Adipocyte (in vitro differentiated cells): ENCODE results near the gene GFOD2.

ENCODE experiments used
- DNase-seq: peaks from one replicate; pipeline ENCODE4 v3.0.0-alpha.2; 2015; ENCODE audit warnings: low read depth
- H3K27me3 ChIP-seq: replicated peaks from 2 replicates; pipeline ENCODE4 v1.7.0; 2013; ENCODE audit warnings: mild to moderate bottlenecking, low read length, moderate library complexity; ENCODE audit not compliant: control insufficient read depth, insufficient read depth
- H3K36me3 ChIP-seq: 2 replicates; pipeline ENCODE4 v1.7.0; 2013; ENCODE audit warnings: low read length, mild to moderate bottlenecking, moderate library complexity; ENCODE audit not compliant: control insufficient read depth, insufficient read depth, severe bottlenecking
- H3K4me1 ChIP-seq: 2 replicates; pipeline ENCODE4 v1.7.0; 2013; ENCODE audit warnings: mild to moderate bottlenecking, low read length, moderate library complexity; ENCODE audit not compliant: control insufficient read depth, insufficient read depth
- H3K4me3 ChIP-seq: 2 replicates; pipeline ENCODE4 v1.7.0; 2013; ENCODE audit warnings: mild to moderate bottlenecking, low read length, moderate library complexity
- H3K9ac ChIP-seq: 2 replicates; pipeline ENCODE4 v1.7.0; 2013; ENCODE audit warnings: mild to moderate bottlenecking, low read length, moderate library complexity
- H3K9me3 ChIP-seq: 2 replicates; pipeline ENCODE4 v1.7.0; 2013; ENCODE audit warnings: mild to moderate bottlenecking, low read length, moderate library complexity; ENCODE audit not compliant: control insufficient read depth

GFOD2 gene

DNA sequence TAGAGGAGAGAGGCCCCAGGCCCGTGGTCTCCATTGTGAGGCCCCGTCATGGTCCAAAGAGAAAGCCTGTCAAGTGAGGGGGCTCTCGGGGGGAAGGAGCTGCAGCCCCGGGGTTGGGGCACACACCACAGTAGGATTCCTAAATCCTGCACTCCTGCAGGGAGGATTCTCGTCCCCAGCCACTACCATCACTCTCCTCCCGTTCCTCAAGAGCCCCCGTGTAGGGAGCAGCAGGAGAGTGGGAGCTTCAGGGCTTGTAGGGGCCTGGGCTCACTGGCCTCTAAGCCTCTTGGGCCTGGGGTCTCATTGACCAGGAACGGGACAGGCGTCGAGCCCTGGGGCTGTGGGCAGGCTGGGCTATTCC, 51.7 kb downstream of the GFOD2 start:
- no peaks in the 10 kb centered on the region for H3K27me3 ChIP-seq
- DNase-seq = no peak
- H3K4me3 ChIP-seq = peak overlapping the region; percentile 80
- no peaks in the 10 kb centered on the region for H3K9me3 ChIP-seq
- peaks cover 23% of the 10 kb centered on the region for H3K4me1 ChIP-seq
- H3K9ac ChIP-seq = peak overlapping the region; percentile 91
- H3K36me3 ChIP-seq = no peaks in the 10 kb centered on the region

DNA sequence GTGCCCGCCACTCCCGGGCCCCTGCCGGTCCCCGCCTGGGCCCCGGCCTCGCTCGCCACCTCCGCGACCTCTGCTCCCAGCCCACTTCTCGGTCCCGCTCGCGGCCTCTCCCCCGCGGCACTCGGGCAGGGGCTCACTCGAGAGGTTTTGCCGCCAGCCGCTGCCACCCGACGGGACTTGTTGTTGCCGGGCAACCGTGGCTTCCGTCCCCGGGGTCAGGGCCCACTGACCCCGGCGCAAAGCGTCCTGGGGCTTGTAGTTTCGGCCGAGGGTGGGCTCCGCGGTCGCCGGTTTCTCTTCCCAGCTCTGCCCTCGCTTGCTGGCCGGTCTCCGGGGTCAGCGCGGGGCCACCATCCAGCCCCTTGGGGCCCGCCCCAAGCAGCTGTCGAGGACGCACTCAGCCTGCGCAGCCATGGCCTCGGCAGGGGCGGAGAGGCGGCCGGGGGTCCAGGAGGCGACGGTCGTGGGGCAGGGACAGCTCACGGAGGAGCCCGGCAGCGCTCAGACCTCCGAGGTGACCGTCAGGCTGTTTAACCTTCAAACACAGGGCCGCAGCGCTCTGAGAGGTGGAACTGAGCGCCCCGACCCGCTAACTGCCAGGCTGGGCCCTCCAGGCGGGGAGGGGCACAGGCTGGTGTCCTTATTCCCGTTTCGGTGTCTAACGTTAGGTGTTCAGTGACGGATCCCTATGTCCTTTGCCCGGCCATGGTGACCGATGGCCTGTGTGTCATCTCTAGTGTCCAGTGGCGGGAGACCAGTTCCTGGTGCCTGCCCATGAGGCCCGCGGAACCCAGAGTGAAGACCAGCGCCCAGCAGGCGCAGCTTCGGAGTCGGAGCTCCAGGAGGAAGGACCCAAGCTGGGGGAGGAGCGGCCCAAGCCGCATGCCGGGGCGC, 52.3 kb downstream of the GFOD2 start, which contains the start of the genes C16orf86 and ENKD1:
C16orf86 (plus strand) TSS at position 256 of the 894 bp plus-strand sequence; CDS start at position 413, 157 bp downstream.
ENKD1 (minus strand) TSS at position 192 of the 894 bp plus-strand sequence. CDS start 308 bp downstream, outside the sequence.
- no peaks in the 10 kb centered on the region for H3K9me3 ChIP-seq
- peak within 1 kb of the TSS; percentile 91 for H3K9ac ChIP-seq
- peak within 1 kb of the TSS; percentile 80 for H3K4me3 ChIP-seq
- H3K4me1 ChIP-seq = peaks cover 23% of the 10 kb centered on the region
- peak; percentile 78 for DNase-seq
- H3K27me3 ChIP-seq = no peaks in the 10 kb centered on the region
- H3K36me3 ChIP-seq = no peaks in the 10 kb centered on the region

DNA sequence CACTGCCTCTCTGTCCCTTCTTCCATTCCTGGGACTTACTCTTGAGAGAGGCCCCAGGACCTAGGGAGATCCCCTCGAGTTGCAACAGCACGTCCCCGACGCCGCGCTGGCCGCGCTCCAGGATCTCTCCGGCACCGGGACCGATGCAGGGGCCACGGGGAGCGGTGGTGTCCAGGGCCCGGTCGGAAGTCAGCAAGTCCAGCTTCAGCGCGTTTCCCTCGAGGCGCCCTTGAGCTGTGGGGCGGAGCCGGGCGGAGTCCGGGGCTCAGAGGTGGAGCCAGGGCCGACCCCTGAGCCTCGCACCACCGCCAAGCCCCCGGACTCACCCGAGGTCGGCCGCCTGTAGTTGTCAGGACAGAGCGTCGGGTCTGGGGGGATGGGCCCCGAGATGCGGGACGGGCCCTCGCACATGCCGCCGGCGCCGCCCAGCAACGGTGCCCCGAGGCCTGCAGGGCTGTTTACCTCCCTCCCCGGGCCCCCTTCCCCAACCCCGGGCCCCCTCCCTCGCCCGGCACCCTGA, 53.0 kb downstream of the GFOD2 start:
- DNase-seq = peak; percentile 61
- Histone ChIP-seq H3K36me3 (no peaks in the 10 kb centered on the region), H3K9ac (peak overlapping the region; percentile 91), H3K27me3 (no peaks in the 10 kb centered on the region), H3K4me3 (peak overlapping the region; percentile 80), H3K4me1 (peaks cover 25% of the 10 kb centered on the region), H3K9me3 (no peaks in the 10 kb centered on the region)

DNA sequence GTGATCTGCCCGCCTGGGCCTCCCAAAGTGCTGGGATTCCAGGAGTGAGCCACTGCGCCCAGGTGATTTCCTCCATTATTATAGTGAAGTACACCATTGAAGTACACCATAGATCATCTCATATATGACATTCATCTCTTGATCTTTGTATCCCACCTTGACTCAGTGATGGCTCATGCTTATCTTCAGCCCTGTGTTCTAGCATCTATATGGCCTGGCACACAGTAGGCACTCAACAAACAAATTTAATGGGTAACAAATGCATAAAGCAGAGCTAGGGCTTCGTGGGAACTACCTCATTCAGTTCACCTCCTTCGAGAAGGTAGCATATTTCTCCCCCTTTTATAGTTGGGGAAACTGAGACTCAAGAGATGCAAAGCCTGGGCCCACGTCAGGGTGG, 53.5 kb downstream of the GFOD2 start:
- Histone ChIP-seq H3K9ac (peak overlapping the region; percentile 91), H3K4me3 (peak overlapping the region; percentile 80), H3K9me3 (no peaks in the 10 kb centered on the region), H3K36me3 (no peaks in the 10 kb centered on the region), H3K27me3 (no peaks in the 10 kb centered on the region), H3K4me1 (peaks cover 27% of the 10 kb centered on the region)
- no peak for DNase-seq

DNA sequence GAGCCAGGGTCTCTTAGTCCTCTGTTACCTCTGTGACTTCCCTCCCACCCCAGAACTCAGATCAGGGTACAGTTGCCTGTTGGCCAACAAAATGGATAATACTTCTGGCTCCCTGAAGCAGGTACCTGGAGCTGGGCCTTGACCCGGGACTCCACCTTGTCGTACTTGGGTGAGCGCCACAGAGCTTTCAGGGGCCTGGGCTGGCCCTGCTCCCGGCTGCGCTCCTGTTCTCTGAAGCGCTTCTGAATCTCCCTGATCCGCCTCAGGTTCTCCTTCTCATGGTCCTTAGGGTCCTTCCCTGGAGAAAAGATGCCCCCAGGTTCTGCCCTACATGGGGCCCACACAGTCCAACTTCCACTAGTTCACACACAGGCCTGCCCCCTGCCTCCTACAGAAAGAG, 54.2 kb downstream of the GFOD2 start:
- Histone ChIP-seq H3K4me1 (peaks cover 27% of the 10 kb centered on the region), H3K9me3 (no peaks in the 10 kb centered on the region), H3K9ac (no peak overlapping the region), H3K4me3 (no peak overlapping the region), H3K36me3 (no peaks in the 10 kb centered on the region), H3K27me3 (no peaks in the 10 kb centered on the region)
- DNase-seq = no peak

DNA sequence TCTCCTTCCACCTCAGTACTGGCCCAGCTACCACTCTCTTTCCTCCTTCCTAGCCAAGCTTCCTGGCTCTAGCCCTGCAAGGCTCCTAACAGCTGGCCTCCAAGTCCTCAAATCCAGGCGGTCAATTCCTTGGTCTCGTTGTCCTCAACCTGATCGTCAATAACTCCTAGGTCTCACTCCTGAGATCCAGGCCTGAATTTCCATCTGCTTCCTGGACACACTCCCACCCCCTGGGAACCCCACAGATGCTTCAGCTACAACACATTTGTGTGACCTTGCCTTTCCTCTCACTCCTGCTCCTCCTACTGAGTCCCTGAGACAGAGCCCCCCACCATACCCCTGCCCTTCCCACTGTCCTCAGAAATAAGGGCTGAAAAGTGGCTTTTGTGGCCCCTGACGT, 54.9 kb downstream of the GFOD2 start:
- H3K27me3 ChIP-seq = no peaks in the 10 kb centered on the region
- H3K36me3 ChIP-seq = no peaks in the 10 kb centered on the region
- H3K9me3 ChIP-seq = no peaks in the 10 kb centered on the region
- H3K4me1 ChIP-seq = peaks cover 32% of the 10 kb centered on the region
- H3K9ac ChIP-seq = no peak overlapping the region
- no peak overlapping the region for H3K4me3 ChIP-seq
- DNase-seq = no peak

DNA sequence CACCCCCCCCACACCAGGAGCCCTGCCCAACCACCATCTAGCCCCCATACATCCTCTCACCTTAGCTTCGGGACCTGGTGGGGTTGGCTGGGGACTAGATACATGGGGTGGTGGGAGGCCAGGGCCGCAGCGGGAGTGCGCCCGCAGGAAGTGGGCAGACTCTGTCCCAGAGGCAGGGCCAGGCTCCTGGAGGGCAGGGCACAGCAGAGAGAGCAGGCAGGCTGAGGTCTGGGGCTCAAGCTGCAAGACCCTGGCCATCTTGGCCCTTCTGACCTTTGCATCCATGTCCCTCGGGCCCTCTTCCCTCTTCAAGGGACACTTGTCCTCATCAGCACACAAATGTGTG, 55.3 kb downstream of the GFOD2 start:
- Histone ChIP-seq H3K4me3 (no peak overlapping the region), H3K4me1 (peaks cover 35% of the 10 kb centered on the region), H3K27me3 (no peaks in the 10 kb centered on the region), H3K9ac (no peak overlapping the region), H3K9me3 (no peaks in the 10 kb centered on the region), H3K36me3 (no peaks in the 10 kb centered on the region)
- no peak for DNase-seq

DNA sequence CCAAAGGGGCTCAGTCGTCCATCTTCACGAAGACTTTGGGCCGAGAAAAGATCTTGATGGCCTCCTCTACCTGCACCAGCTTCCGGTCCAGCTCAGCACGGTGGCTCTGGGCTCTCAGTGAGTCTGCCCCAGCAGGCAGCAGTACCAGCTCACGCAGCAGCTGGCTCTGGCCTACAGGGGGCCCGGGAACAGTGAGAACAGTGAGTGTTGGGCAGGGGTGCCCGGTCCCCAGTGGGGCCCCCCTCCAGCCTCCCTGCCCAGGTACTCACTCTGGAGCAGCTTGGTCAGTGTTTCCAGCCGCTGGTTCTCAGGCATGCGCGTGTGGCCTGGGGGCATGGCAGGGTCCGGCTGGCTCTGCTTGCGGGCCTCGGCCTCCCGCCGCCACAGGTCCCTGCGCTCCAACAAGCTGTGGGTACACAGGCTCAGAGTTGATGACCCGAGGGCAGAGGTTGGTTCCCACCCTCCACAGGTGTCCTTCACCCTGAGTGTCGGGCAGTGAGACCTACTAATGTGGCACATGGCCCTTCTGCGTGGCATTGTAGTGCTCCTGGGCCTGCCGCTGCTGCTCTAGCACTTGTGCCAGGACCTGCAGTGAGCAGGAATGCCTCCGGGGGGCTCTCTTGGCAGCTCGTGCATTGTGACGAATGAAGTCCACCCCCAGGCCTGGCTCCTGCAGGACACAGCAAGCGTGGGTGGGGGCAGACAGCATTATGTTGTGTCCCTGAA, 55.8 kb downstream of the GFOD2 start:
- DNase-seq = peak; percentile 42
- no peak overlapping the region for H3K9ac ChIP-seq

DNA sequence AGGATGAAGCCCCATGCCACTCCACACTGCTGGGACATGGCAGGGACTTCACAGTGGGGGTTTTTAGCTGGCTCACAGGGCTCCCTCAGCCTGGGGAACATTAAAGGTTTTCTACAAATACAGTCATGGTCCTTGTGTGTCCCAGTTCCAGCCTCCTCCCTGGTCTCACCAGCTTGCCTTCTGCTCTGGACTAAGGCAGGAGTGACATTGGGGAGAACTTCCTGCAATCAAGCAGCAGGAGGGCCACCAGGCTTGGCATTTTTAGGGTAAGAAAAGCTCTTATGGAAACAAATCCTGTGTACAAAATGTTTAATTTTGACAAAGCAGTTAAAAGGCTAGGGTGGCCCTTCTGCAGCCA, 56.5 kb downstream of the GFOD2 start:
- Histone ChIP-seq H3K9ac (no peak overlapping the region), H3K4me1 (peaks cover 30% of the 10 kb centered on the region), H3K4me3 (no peak overlapping the region), H3K9me3 (no peaks in the 10 kb centered on the region), H3K36me3 (peaks cover 3% of the 10 kb centered on the region), H3K27me3 (no peaks in the 10 kb centered on the region)
- no peak for DNase-seq

More for the DNA sequence above, 55.8 kb downstream of the GFOD2 start:
- Histone ChIP-seq H3K4me3 (no peak overlapping the region), H3K27me3 (no peaks in the 10 kb centered on the region), H3K36me3 (no peaks in the 10 kb centered on the region), H3K4me1 (peaks cover 35% of the 10 kb centered on the region), H3K9me3 (no peaks in the 10 kb centered on the region)

DNA sequence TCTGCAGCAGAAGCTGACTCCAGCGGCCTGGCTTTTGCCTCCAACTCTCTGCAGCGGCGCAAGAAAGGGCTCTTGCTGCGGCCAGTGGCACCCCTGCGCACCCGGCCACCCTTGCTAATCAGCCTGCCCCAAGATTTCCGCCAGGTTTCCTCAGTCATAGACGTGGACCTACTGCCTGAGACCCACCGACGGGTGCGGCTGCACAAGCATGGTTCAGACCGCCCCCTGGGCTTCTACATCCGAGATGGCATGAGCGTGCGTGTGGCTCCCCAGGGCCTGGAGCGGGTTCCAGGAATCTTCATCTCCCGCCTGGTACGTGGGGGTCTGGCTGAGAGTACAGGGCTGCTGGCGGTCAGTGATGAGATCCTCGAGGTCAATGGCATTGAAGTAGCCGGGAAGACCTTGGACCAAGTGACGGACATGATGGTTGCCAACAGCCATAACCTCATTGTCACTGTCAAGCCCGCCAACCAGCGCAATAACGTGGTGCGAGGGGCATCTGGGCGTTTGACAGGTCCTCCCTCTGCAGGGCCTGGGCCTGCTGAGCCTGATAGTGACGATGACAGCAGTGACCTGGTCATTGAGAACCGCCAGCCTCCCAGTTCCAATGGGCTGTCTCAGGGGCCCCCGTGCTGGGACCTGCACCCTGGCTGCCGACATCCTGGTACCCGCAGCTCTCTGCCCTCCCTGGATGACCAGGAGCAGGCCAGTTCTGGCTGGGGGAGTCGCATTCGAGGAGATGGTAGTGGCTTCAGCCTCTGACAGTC, 57.0 kb downstream of the GFOD2 start:
- no peaks in the 10 kb centered on the region for H3K27me3 ChIP-seq
- no peak overlapping the region for H3K9ac ChIP-seq
- peaks cover 5% of the 10 kb centered on the region for H3K36me3 ChIP-seq
- no peak for DNase-seq
- H3K4me3 ChIP-seq = no peak overlapping the region
- peaks cover 24% of the 10 kb centered on the region for H3K4me1 ChIP-seq
- no peaks in the 10 kb centered on the region for H3K9me3 ChIP-seq
